MCF 10A (cell line): ENCODE data around the gene KCNC1. TPM values are rescaled to one million over a fixed set of nuclear protein-coding genes. Genes with fewer than 3 reads are reported as not detected.

Source experiments
- BruUV-seq: library from RNA; stranded (reverse); fragments of 400-500 nt; replicated peaks from 2 replicates; lab custom pipeline; 2021; lab: Mats Ljungman, UMichigan
- CTCF ChIA-PET: fragments of 300-600 bp; sonication (Branson Sonifier 250); formaldehyde crosslinking; extraction: SDS; loops from one replicate; lab custom pipeline; 2021; ENCODE audit warnings: antibody characterized with exemption, inconsistent platforms; lab: Yijun Ruan, JAX
- POLR2A ChIA-PET: fragments of 300-600, 350-650 bp; sonication (Branson Sonifier 250); formaldehyde crosslinking; extraction: SDS; loops from one replicate; lab custom pipeline; 2020; ENCODE audit warnings: antibody characterized with exemption, inconsistent platforms; lab: Yijun Ruan, JAX
- DNase-seq: peaks from one replicate; pipeline ENCODE4 v3.0.0-alpha.2; 2018; ENCODE audit not compliant: unreplicated experiment
- H3K27ac Mint-ChIP-seq: one replicate; pipeline ENCODE4 v1.8.0; 2022; ENCODE audit warnings: mild to moderate bottlenecking, low read depth, mixed read lengths; ENCODE audit not compliant: unreplicated experiment
- H3K27me3 Mint-ChIP-seq: one replicate; pipeline ENCODE4 v1.8.0; 2022; ENCODE audit warnings: mixed read lengths; ENCODE audit not compliant: insufficient read depth, unreplicated experiment
- H3K36me3 Mint-ChIP-seq: one replicate; pipeline ENCODE4 v1.8.0; 2022; ENCODE audit warnings: mild to moderate bottlenecking, moderate library complexity, mixed read lengths; ENCODE audit not compliant: insufficient read depth, unreplicated experiment
- H3K4me1 Mint-ChIP-seq: one replicate; pipeline ENCODE4 v1.8.0; 2022; ENCODE audit warnings: mixed read lengths; ENCODE audit not compliant: insufficient read depth, unreplicated experiment
- H3K4me3 Mint-ChIP-seq: one replicate; pipeline ENCODE4 v1.8.0; 2022; ENCODE audit warnings: mild to moderate bottlenecking, moderate library complexity, mixed read lengths; ENCODE audit not compliant: unreplicated experiment
- H3K9me3 Mint-ChIP-seq: one replicate; pipeline ENCODE4 v1.8.0; 2022; ENCODE audit warnings: mixed read lengths; ENCODE audit not compliant: unreplicated experiment
- intact Hi-C: fragments of 100-400 bp; cut with micrococcal nuclease; formaldehyde crosslinking; loops from 2 replicates; pipeline ENCODE4 v1.14.1; 2022
- total RNA-seq: library from RNA; stranded (reverse); gene quantifications from 2 replicates; pipeline ENCODE4 v1.2.3, GENCODE V29; 2022
- TF ChIP-seq, protein P1 (sequence below): fragments of 200-600 bp; IDR thresholded peaks from one replicate; pipeline ENCODE4 v1.8.0; 2022; ENCODE audit warnings: antibody characterized with exemption, mild to moderate bottlenecking; ENCODE audit not compliant: unreplicated experiment

KCNC1 gene
- total RNA-seq, 1 experiment from 2014 or later = not detected

DNA sequence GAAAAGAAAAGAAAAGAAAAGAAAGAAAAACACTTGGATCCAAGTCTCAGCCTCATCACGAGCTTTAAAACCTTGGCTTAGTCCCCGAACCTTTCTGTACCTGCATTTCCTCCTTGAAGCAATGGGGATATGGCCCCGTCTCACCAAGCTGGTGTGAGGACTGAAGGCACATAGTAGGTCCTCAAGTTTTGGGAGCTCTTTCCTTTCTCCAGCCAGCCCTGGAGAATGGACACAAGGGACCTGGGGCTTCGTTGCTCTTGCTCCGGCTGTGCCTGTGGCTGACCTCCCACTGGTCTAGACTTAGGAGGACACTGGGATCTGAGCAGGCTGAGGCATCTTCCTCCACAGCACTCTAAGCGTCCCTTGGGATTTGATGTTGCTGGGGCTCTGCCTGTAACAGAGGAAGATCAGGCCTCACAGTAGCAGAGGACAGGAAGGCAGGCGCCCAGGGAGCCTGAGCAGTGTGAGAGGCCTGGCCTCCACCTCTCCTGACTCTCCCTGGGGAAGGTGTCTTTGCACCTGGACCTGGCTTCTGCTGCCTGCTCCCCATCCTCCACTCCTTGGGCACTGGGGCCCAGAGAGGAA is 32.8 kb downstream of the KCNC1 start:
- BruUV-seq = no TSS peak
- ChIA-PET POLR2A (no interaction called here), CTCF (interaction anchor here (0.6 to 1.8 kb wide), 4 partner anchors 9 to 231 kb away, joined by 4 to 11 read pairs (median 4); no protein-coding TSS in a partner anchor)
- Mint-ChIP-seq H3K27me3 (no peaks in the 10 kb centered on the region), H3K4me1 (no peaks in the 10 kb centered on the region), H3K4me3 (no peak overlapping the region), H3K9me3 (no peaks in the 10 kb centered on the region), H3K27ac (no peak overlapping the region), H3K36me3 (no peaks in the 10 kb centered on the region)
- intact Hi-C loops = loop anchor here (10.0 kb wide), 1 partner anchor 57 kb away; no protein-coding TSS in a partner anchor
- DNase-seq = no peak
- TF ChIP-seq, protein P1, sequence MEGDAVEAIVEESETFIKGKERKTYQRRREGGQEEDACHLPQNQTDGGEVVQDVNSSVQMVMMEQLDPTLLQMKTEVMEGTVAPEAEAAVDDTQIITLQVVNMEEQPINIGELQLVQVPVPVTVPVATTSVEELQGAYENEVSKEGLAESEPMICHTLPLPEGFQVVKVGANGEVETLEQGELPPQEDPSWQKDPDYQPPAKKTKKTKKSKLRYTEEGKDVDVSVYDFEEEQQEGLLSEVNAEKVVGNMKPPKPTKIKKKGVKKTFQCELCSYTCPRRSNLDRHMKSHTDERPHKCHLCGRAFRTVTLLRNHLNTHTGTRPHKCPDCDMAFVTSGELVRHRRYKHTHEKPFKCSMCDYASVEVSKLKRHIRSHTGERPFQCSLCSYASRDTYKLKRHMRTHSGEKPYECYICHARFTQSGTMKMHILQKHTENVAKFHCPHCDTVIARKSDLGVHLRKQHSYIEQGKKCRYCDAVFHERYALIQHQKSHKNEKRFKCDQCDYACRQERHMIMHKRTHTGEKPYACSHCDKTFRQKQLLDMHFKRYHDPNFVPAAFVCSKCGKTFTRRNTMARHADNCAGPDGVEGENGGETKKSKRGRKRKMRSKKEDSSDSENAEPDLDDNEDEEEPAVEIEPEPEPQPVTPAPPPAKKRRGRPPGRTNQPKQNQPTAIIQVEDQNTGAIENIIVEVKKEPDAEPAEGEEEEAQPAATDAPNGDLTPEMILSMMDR = no peak

DNA sequence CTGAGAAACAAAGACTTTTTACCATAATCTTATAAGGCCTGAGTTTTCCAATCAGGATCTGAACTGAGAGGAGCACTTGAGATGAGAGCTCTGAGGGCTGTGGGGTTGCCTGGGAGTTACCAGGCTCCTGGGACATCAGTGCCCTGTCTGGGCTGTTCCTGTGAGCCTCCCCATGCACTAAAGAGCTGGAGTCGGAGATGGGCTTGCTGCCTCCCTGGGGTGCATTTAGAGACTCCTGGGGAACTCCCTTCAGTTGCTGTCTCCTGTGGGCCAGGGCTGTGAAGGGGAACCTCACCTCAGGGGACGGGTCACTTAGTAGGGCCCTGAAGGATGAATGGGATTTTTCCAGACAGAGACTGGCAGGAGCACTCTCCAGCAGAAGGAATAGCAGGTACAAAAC is 33.3 kb downstream of the KCNC1 start:
- Mint-ChIP-seq H3K36me3 (no peaks in the 10 kb centered on the region), H3K27ac (no peak overlapping the region), H3K27me3 (no peaks in the 10 kb centered on the region), H3K4me1 (no peaks in the 10 kb centered on the region), H3K9me3 (no peaks in the 10 kb centered on the region), H3K4me3 (no peak overlapping the region)
- CTCF ChIA-PET = interaction anchor here (0.5 to 1.2 kb wide), 5 partner anchors 10 to 211 kb away, joined by 3 to 11 read pairs (median 5); no protein-coding TSS in a partner anchor
- no peak for DNase-seq
- TF ChIP-seq, protein P1 = no peak
- POLR2A ChIA-PET = no interaction called here
- BruUV-seq = no TSS peak
- intact Hi-C loops = loop anchor here (10.0 kb wide), 1 partner anchor 57 kb away; no protein-coding TSS in a partner anchor

DNA sequence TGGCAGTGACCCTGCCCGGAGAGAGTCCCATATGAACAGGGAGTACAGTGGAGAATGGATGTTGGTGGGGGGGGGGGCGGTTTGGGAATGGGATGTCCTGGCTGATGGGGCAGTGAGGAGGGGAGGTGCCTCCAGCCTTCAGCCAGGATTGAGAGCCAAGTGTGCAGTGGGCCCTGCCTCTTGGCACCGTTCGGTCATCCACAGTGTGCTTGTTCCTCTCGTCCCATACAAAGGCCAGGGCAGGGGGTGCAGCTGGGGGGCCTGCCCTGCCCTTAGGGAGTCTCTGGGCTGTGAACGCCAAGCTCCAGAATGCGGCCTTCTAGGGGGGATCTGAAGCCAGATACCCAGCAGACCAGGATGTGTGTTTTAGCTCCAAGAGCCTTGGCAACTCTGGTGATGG is 34.0 kb downstream of the KCNC1 start:
- no peaks in the 10 kb centered on the region for H3K27me3 Mint-ChIP-seq
- no peaks in the 10 kb centered on the region for H3K4me1 Mint-ChIP-seq
- no peaks in the 10 kb centered on the region for H3K9me3 Mint-ChIP-seq
- H3K36me3 Mint-ChIP-seq = no peaks in the 10 kb centered on the region
- TF ChIP-seq, protein P1 = no peak
- intact Hi-C loops = loop anchor here (10.0 kb wide), 1 partner anchor 56 kb away; no protein-coding TSS in a partner anchor
- no peak overlapping the region for H3K4me3 Mint-ChIP-seq
- BruUV-seq = no TSS peak
- ChIA-PET POLR2A (interaction anchor here (0.6 kb wide), 1 partner anchor 127 kb away, joined by 4 read pairs; no protein-coding TSS in a partner anchor), CTCF (interaction anchor here (0.5 to 1.2 kb wide), 5 partner anchors 16 to 210 kb away, joined by 3 to 10 read pairs (median 3); no protein-coding TSS in a partner anchor)
- H3K27ac Mint-ChIP-seq = no peak overlapping the region
- DNase-seq = no peak

- intact Hi-C loops = loop anchor here (10.0 kb wide), 1 partner anchor 56 kb away; no protein-coding TSS in a partner anchor
- DNase-seq = no peak
- no TSS peak for BruUV-seq
- ChIA-PET CTCF (interaction anchor here (0.6 to 1.8 kb wide), 5 partner anchors 13 to 210 kb away, joined by 3 to 5 read pairs (median 3); no protein-coding TSS in a partner anchor), POLR2A (no interaction called here)
- Mint-ChIP-seq H3K27ac (no peak overlapping the region), H3K9me3 (no peaks in the 10 kb centered on the region), H3K27me3 (no peaks in the 10 kb centered on the region), H3K36me3 (no peaks in the 10 kb centered on the region), H3K4me3 (no peak overlapping the region), H3K4me1 (no peaks in the 10 kb centered on the region)
- TF ChIP-seq, protein P1 = no peak
Measured at GRCh38 chr11:17769218-17769617, 34.6 kb downstream of the KCNC1 start.
